Suprapubic skin (tissue), 4 donors: ENCODE measurements around the gene TSPAN12. TPM values are rescaled to one million over a fixed set of nuclear protein-coding genes. Genes with fewer than 3 reads are reported as not detected.

Experiments used
- DNase-seq, 2 donors: peaks; one replicate each; pipeline ENCODE4 v3.0.0-alpha.2; 2019; ENCODE audit warnings: low spot score in 2 of 2
- H3K27ac ChIP-seq: fragments of 200-600 bp; sonication (generic); one replicate; pipeline ENCODE4 v1.5.1; 2019
- H3K27me3 ChIP-seq: fragments of 200-600 bp; sonication (generic); one replicate; pipeline ENCODE4 v1.5.1; 2019
- H3K36me3 ChIP-seq: fragments of 200-600 bp; sonication (generic); one replicate; pipeline ENCODE4 v1.5.1; 2019
- H3K4me1 ChIP-seq: fragments of 200-600 bp; sonication (generic); one replicate; pipeline ENCODE4 v1.5.1; 2019
- H3K4me3 ChIP-seq: fragments of 200-600 bp; sonication (generic); one replicate; pipeline ENCODE4 v1.5.1; 2019; ENCODE audit warnings: mild to moderate bottlenecking
- H3K9me3 ChIP-seq: fragments of 200-600 bp; sonication (generic); one replicate; pipeline ENCODE4 v1.5.1; 2019
- EP300 ChIP-seq: sonication (generic); formaldehyde crosslinking; IDR thresholded peaks from one replicate; pipeline ENCODE4 v1.6.1; 2017; ENCODE audit warnings: antibody characterized with exemption
- POLR2A ChIP-seq, 2 donors: fragments of 450-650 bp; IDR thresholded peaks; one replicate each; pipeline ENCODE4 v1.6.1; 2017; ENCODE audit warnings: antibody characterized with exemption in 2 of 2, mild to moderate bottlenecking in 2 of 2, moderate library complexity in 2 of 2
- POLR2AphosphoS5 ChIP-seq, 3 donors: sonication (generic); formaldehyde crosslinking; IDR thresholded peaks; one replicate each; pipeline ENCODE4 v1.6.1; 2017; ENCODE audit warnings: antibody characterized with exemption in 3 of 3
- WGBS: methylation state at CpG from one replicate; pipeline ENCODE4 v1.1.5; 2018; 5-methylcytosine and 5-hydroxymethylcytosine counted together
- total RNA-seq, 4 donors: library from RNA; depleted of rRNA; stranded (reverse); fragments of >200 nt; gene quantifications; one replicate each; pipeline ENCODE4 v1.1.0, GENCODE V29; 2016
- TF ChIP-seq, protein P1 (sequence below), 2 donors: fragments of 200-600 bp in 1 of 2; fragments of 450-650 bp in 1 of 2; sonication (generic) in 1 of 2; IDR thresholded peaks; one replicate each; pipeline ENCODE4 v1.5.1; 2016 to 2019; ENCODE audit warnings: antibody characterized with exemption in 2 of 2, mild to moderate bottlenecking in 1 of 2, moderate library complexity in 1 of 2

TSPAN12 gene
- total RNA-seq, 4 donors from 2014 or later, result 1.7 to 3.4 (median 2.1) TPM

DNA sequence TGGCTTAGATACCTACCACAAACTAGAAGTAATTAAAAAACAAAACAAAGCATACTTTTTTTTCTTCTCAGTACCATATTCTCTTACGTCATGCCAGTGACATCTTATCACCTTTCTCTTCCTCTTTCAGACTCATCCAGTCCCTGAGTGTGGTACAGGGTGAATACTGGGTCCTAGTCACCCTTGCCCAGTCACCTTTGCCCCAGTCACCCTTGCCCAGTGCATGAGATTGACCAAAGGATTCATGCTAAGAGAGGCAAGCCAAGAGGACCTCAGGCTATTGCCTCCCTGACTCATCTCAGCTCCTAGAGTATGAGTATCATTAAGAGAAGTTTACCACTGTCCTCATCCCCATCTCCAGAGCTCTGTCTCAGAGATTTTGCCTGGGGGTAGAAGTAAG lies 10.0 kb upstream of the TSPAN12 start:
- WGBS, result 86% methylated on average over 1 of the region's 1 CpG
- TF ChIP-seq POLR2AphosphoS5 (IDR thresholded peaks at IDR 0.05) (no peak), EP300 (no peak), POLR2A (IDR thresholded peaks at IDR 0.05) (no peak)
- TF ChIP-seq, protein P1, sequence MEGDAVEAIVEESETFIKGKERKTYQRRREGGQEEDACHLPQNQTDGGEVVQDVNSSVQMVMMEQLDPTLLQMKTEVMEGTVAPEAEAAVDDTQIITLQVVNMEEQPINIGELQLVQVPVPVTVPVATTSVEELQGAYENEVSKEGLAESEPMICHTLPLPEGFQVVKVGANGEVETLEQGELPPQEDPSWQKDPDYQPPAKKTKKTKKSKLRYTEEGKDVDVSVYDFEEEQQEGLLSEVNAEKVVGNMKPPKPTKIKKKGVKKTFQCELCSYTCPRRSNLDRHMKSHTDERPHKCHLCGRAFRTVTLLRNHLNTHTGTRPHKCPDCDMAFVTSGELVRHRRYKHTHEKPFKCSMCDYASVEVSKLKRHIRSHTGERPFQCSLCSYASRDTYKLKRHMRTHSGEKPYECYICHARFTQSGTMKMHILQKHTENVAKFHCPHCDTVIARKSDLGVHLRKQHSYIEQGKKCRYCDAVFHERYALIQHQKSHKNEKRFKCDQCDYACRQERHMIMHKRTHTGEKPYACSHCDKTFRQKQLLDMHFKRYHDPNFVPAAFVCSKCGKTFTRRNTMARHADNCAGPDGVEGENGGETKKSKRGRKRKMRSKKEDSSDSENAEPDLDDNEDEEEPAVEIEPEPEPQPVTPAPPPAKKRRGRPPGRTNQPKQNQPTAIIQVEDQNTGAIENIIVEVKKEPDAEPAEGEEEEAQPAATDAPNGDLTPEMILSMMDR (IDR thresholded peaks at IDR 0.05), result no peak
- no peak overlapping the region for H3K27ac ChIP-seq
- no peaks in the 10 kb centered on the region for H3K9me3 ChIP-seq
- H3K36me3 ChIP-seq, result no peaks in the 10 kb centered on the region
- H3K4me1 ChIP-seq, result no peaks in the 10 kb centered on the region
- DNase-seq, result no peak
- no peaks in the 10 kb centered on the region for H3K27me3 ChIP-seq
- no peak overlapping the region for H3K4me3 ChIP-seq

DNA sequence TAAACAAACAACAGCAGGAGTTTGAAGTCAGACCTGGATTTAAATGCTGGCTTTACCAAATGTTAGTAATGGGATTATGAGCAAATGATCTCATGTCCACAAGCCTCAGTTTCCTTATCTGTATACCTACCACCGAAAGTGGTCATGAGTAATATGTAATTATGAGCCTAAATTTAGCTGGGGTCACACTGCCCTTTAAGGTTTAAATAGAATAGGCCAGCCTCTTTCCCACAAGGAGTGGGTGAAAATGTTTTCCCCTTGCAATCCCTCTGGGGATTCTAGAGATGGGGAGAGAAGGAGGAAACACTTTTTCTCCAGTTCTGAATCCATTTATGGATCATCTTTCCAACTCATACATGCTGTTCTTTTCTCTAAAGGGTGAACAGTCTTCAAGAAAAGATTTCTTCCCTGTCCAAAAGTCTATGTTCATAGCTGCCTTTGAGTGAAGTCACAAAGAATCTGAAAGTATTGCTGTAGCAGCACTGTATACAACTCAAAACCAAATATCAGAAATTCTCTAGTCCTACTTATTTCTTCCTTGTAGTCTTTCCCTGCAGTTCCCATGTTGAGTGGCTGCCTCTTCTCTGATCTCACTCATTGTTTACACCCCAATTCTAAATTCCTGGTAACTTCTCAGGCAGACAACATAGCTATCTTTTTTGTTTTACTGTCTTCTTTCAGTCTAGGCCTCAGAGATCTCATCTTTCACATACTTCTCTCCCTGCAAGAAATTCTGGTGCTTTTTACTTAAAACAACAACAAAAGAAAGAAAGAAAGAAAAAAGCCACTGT lies 7.4 kb upstream of the TSPAN12 start:
- peaks cover 3% of the 10 kb centered on the region for H3K27me3 ChIP-seq
- no peak for DNase-seq
- no peak overlapping the region for H3K4me3 ChIP-seq
- WGBS, result 88% methylated on average over 1 of the region's 1 CpG
- no peaks in the 10 kb centered on the region for H3K9me3 ChIP-seq
- TF ChIP-seq, protein P1 (IDR thresholded peaks at IDR 0.05), result no peak
- TF ChIP-seq EP300, result no peak
- no peaks in the 10 kb centered on the region for H3K4me1 ChIP-seq
- H3K27ac ChIP-seq, result no peak overlapping the region
- H3K36me3 ChIP-seq, result no peaks in the 10 kb centered on the region

DNA sequence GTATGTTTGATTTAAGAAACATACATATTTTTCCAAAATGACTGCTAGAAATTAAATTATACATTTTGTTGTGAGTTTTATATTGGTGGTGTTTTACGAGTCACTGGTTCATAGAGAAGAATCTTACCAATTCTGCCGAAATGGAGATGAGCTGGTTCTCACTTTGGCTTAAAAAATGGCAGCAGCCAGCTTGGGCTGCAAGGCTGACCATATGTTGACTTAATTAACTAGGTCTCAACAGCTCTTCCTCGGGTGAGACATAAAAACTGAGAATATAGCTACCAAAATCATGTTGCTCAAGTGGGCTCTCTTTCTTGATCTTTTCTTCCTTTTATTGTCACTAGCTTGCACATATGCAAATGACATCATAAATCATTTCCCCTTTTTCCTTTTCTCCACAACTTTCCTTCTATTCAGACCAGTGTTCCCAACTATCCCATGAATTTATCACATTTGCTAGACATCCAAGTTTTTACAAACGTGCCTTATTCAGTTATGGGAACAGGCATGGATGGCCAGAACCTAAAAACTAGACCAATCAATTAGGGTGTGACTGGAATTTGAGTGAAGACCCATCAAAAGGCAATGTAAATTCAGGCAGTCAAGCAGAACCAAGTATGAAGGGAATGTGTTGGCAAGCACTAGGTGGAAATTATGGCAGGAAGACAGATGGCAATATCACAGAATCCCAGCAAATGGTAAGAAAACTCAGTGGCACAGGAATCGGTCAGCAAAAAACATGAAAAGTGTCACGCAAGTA lies 6.4 kb upstream of the TSPAN12 start:
- H3K4me3 ChIP-seq, result no peak overlapping the region
- no peaks in the 10 kb centered on the region for H3K4me1 ChIP-seq
- H3K9me3 ChIP-seq, result no peaks in the 10 kb centered on the region
- H3K27me3 ChIP-seq, result peaks cover 3% of the 10 kb centered on the region
- TF ChIP-seq, protein P1 (IDR thresholded peaks at IDR 0.05), result no peak
- TF ChIP-seq POLR2A (IDR thresholded peaks at IDR 0.05), result no peak
- TF ChIP-seq POLR2AphosphoS5 (IDR thresholded peaks at IDR 0.05), result no peak
- no peak for TF ChIP-seq EP300
- no peak overlapping the region for H3K27ac ChIP-seq
- no peak for DNase-seq
- H3K36me3 ChIP-seq, result no peaks in the 10 kb centered on the region
- WGBS, result 72% methylated on average over 6 of the region's 6 CpGs

DNA sequence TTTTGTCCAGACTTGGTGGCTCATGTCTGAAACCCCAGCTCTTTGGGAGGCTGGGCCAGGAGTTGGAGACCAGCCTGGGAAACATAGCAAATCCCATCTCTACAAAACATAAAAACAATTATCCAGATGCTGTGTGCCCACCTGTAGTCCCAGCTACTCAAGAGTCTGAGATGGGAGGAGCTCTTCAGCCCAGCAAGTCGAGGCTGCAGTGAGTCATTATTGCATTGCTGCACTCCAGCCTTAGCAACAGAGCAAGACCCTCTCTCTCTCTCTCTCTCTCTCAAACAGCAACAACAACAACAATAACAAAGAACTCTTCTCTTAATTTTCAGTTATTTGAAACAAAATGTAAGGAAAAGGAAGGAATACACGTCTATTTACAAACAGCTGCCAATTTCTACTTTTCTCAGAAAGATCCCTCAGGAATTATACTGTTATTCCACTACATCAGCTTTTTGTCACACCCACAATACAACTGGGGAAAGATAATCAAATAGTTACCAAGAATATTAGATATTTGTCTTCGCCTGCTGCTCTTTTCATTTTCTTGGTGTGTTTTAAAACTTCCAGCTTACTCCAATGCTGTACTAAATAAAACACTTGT lies 5.1 kb upstream of the TSPAN12 start:
- H3K9me3 ChIP-seq, result no peaks in the 10 kb centered on the region
- H3K27me3 ChIP-seq, result peaks cover 3% of the 10 kb centered on the region
- TF ChIP-seq POLR2A (IDR thresholded peaks at IDR 0.05) (no peak), POLR2AphosphoS5 (IDR thresholded peaks at IDR 0.05) (no peak), EP300 (no peak)
- TF ChIP-seq, protein P1 (IDR thresholded peaks at IDR 0.05), result no peak
- no peak for DNase-seq
- no peaks in the 10 kb centered on the region for H3K36me3 ChIP-seq
- WGBS, result 34% methylated on average over 3 of the region's 3 CpGs
- H3K4me1 ChIP-seq, result no peaks in the 10 kb centered on the region
- no peak overlapping the region for H3K27ac ChIP-seq
- H3K4me3 ChIP-seq, result no peak overlapping the region

DNA sequence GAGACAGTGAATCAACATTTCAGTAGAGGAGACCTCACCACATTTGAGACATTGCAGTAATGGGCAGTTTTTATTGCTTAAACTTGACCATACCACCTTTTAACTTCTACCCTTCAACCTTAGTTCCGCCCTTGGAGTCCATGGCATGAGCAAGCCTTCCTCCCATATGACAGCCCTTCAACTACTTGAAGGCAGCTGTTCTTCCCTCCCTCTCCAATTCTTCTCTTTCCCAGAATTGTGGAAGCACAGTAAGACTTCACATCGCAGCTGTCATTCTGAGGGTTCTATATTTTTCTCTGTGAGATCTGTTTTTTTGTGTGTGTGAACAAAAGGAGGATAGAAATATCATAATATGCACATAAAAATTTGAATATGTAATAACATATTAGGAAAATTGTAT lies 2.2 kb upstream of the TSPAN12 start:
- 98% methylated on average over 2 of the region's 2 CpGs for WGBS
- TF ChIP-seq POLR2AphosphoS5 (IDR thresholded peaks at IDR 0.05) (no peak), POLR2A (IDR thresholded peaks at IDR 0.05) (no peak)
- TF ChIP-seq, protein P1 (IDR thresholded peaks at IDR 0.05), result no peak
- Histone ChIP-seq H3K27ac (no peak overlapping the region), H3K36me3 (no peaks in the 10 kb centered on the region), H3K27me3 (peaks cover 11% of the 10 kb centered on the region), H3K9me3 (no peaks in the 10 kb centered on the region), H3K4me1 (peaks cover 8% of the 10 kb centered on the region), H3K4me3 (no peak overlapping the region)
- no peak for DNase-seq
